H1 (cell line): ENCODE measurements around the gene ZFP90. TPM values are rescaled to one million over a fixed set of nuclear protein-coding genes. Genes with fewer than 3 reads are reported as not detected.

Experiments
- CTCF ChIA-PET: fragments of 300-600 bp; sonication (Branson Sonifier 250); formaldehyde crosslinking; loops from one replicate; lab custom pipeline; 2021; ENCODE audit not compliant: partially characterized antibody; lab: Charles Lee
- POLR2A ChIA-PET: fragments of 300-600 bp; sonication (Branson Sonifier 250); formaldehyde crosslinking; loops from one replicate; lab custom pipeline; 2021; ENCODE audit warnings: inconsistent platforms; ENCODE audit not compliant: partially characterized antibody; lab: Charles Lee
- DNase-seq, 2 experiments: peaks; one replicate each; pipeline versions ENCODE4 v3.0.0 to v3.0.0-alpha.2; 2010 to 2022; ENCODE audit warnings: low spot score in 2 of 2, low read depth in 1 of 2, mixed read lengths in 1 of 2
- FAIRE-seq: peaks from 2 replicates; lab custom pipeline; 2011; peaks lifted over from hg19 to GRCh38; lab: Jason Lieb, UNC
- H2AFZ ChIP-seq: 2 replicates; pipeline ENCODE4 v1.8.1; 2012; ENCODE audit warnings: low read length, inconsistent platforms
- H2AK5ac ChIP-seq: 2 replicates; pipeline ENCODE4 v1.6.1; 2013; ENCODE audit warnings: low read depth, low read length
- H2BK120ac ChIP-seq: replicated peaks from 2 replicates; pipeline ENCODE3; 2013; ENCODE audit warnings: low read depth, low read length, inconsistent platforms
- H2BK12ac ChIP-seq: 2 replicates; pipeline ENCODE4 v1.6.1; 2013; ENCODE audit warnings: low read depth, low read length
- H2BK15ac ChIP-seq: 2 replicates; pipeline ENCODE4 v1.6.1; 2013; ENCODE audit warnings: low read length
- H2BK20ac ChIP-seq: 2 replicates; pipeline ENCODE4 v1.6.1; 2013; ENCODE audit warnings: low read length
- H2BK5ac ChIP-seq: 2 replicates; pipeline ENCODE4 v1.6.1; 2013; ENCODE audit warnings: low read depth, low read length
- H3K14ac ChIP-seq: 2 replicates; pipeline ENCODE4 v1.6.1; 2013; ENCODE audit warnings: inconsistent platforms; ENCODE audit not compliant: insufficient read length
- H3K18ac ChIP-seq: 2 replicates; pipeline ENCODE4 v1.6.1; 2013; ENCODE audit warnings: low read length; ENCODE audit errors: extremely low read depth
- H3K23ac ChIP-seq: 2 replicates; pipeline ENCODE4 v1.6.1; 2013; ENCODE audit warnings: inconsistent platforms; ENCODE audit not compliant: insufficient read length
- H3K23me2 ChIP-seq: 2 replicates; pipeline ENCODE4 v1.6.1; 2013; ENCODE audit warnings: low read depth, low read length
- H3K27ac ChIP-seq: 2 replicates; pipeline ENCODE4 v1.6.1; 2011; ENCODE audit warnings: low read depth, low read length, inconsistent platforms
- H3K27me3 ChIP-seq, 4 experiments: replicated peaks in 1 of 4; 1 replicate in 1 of 4; 2 replicates in 3 of 4; pipeline versions ENCODE4 v1.6.1 to v1.8.1; 2011 to 2013; ENCODE audit warnings: low read length in 3 of 4, mild to moderate bottlenecking in 3 of 4, inconsistent platforms in 2 of 4, mixed read lengths in 2 of 4, moderate library complexity in 1 of 4; ENCODE audit not compliant: control insufficient read depth in 3 of 4, insufficient read depth in 3 of 4; ENCODE audit errors: extremely low read depth in 1 of 4
- H3K36me3 ChIP-seq, 4 experiments: 2 replicates each; pipeline versions ENCODE4 v1.6.1 to v1.8.1; 2011 to 2013; ENCODE audit warnings: mild to moderate bottlenecking in 4 of 4, low read length in 3 of 4, moderate library complexity in 2 of 4, control low read depth in 1 of 4, inconsistent platforms in 1 of 4; ENCODE audit not compliant: insufficient read depth in 4 of 4, control insufficient read depth in 2 of 4
- H3K4ac ChIP-seq: replicated peaks from 2 replicates; pipeline ENCODE3; 2013; ENCODE audit warnings: low read length, low read depth, mixed read lengths, inconsistent platforms; ENCODE audit not compliant: insufficient read length
- H3K4me1 ChIP-seq, 4 experiments: replicated peaks in 1 of 4; 1 replicate in 1 of 4; 2 replicates in 3 of 4; pipeline versions ENCODE4 v1.6.1 to v1.8.1; 2011 to 2013; ENCODE audit warnings: low read length in 3 of 4, inconsistent platforms in 2 of 4, mixed read lengths in 1 of 4; ENCODE audit not compliant: insufficient read depth in 4 of 4, control insufficient read depth in 3 of 4
- H3K4me2 ChIP-seq, 2 experiments: 2 replicates each; pipeline versions ENCODE4 v1.6.1 to v1.8.1; 2011 to 2013; ENCODE audit warnings: low read depth in 2 of 2, low read length in 2 of 2, control low read depth in 1 of 2, inconsistent platforms in 1 of 2, mild to moderate bottlenecking in 1 of 2; ENCODE audit not compliant: insufficient read depth in 1 of 2
- H3K4me3 ChIP-seq, 4 experiments: fragments of 200-600, 300-600 bp in 1 of 4; sonication (generic), shearing (Covaris generic), sonication (Bioruptor Twin) in 1 of 4; 2 replicates each; pipeline versions ENCODE4 v1.5.1 to v1.8.1; 2011 to 2016; ENCODE audit warnings: low read length in 4 of 4, low read depth in 3 of 4, control low read depth in 2 of 4, inconsistent platforms in 2 of 4, mild to moderate bottlenecking in 2 of 4, mixed read lengths in 1 of 4, moderate library complexity in 1 of 4; ENCODE audit not compliant: insufficient read depth in 2 of 4; ENCODE audit errors: extremely low read depth in 1 of 4
- H3K56ac ChIP-seq: replicated peaks from 2 replicates; pipeline ENCODE3; 2013; ENCODE audit warnings: low read depth, mild to moderate bottlenecking, mixed read lengths, low read length, inconsistent platforms; ENCODE audit not compliant: insufficient read length
- H3K79me1 ChIP-seq: 2 replicates; pipeline ENCODE4 v1.6.1; 2013; ENCODE audit warnings: low read depth, low read length, control low read depth
- H3K79me2 ChIP-seq, 2 experiments: 2 replicates each; pipeline versions ENCODE4 v1.6.1 to v1.8.1; 2012 to 2013; ENCODE audit warnings: low read length in 2 of 2, mild to moderate bottlenecking in 2 of 2, inconsistent platforms in 1 of 2; ENCODE audit not compliant: insufficient read depth in 2 of 2, control insufficient read depth in 1 of 2
- H3K9ac ChIP-seq, 4 experiments: replicated peaks in 1 of 4; 1 replicate in 1 of 4; 2 replicates in 3 of 4; pipeline versions ENCODE4 v1.6.1 to v1.8.1; 2011 to 2013; ENCODE audit warnings: low read depth in 3 of 4, low read length in 3 of 4, control low read depth in 2 of 4, mild to moderate bottlenecking in 2 of 4, moderate library complexity in 2 of 4, inconsistent platforms in 1 of 4; ENCODE audit errors: extremely low read depth in 1 of 4
- H3K9me3 ChIP-seq, 2 experiments: 2 replicates each; pipeline versions ENCODE4 v1.6.1 to v1.8.1; 2012 to 2013; ENCODE audit warnings: mild to moderate bottlenecking in 2 of 2, moderate library complexity in 2 of 2, control low read depth in 1 of 2, inconsistent platforms in 1 of 2, low read depth in 1 of 2, low read length in 1 of 2, mixed read lengths in 1 of 2; ENCODE audit not compliant: insufficient read depth in 2 of 2
- H4K20me1 ChIP-seq, 2 experiments: replicated peaks in 1 of 2; 2 replicates each; pipeline versions ENCODE3 to v1.8.1; 2011 to 2013; ENCODE audit warnings: inconsistent platforms in 2 of 2, low read length in 2 of 2, mild to moderate bottlenecking in 1 of 2; ENCODE audit not compliant: insufficient read depth in 2 of 2, control insufficient read depth in 1 of 2
- H4K5ac ChIP-seq: 2 replicates; pipeline ENCODE4 v1.6.1; 2013; ENCODE audit warnings: low read length, low read depth, mixed read lengths, inconsistent platforms; ENCODE audit not compliant: insufficient read length
- H4K8ac ChIP-seq: 2 replicates; pipeline ENCODE4 v1.8.0; 2013; ENCODE audit warnings: mild to moderate bottlenecking, moderate library complexity, low read length, inconsistent platforms; ENCODE audit not compliant: insufficient read depth; ENCODE audit errors: extremely low read depth
- H4K91ac ChIP-seq: replicated peaks from 2 replicates; pipeline ENCODE3; 2013; ENCODE audit warnings: low read length, mixed read lengths, inconsistent platforms; ENCODE audit not compliant: insufficient read length
- CBX8 ChIP-seq: fragments of 300-800, 300-1000 bp; sonication (generic); IDR thresholded peaks from 2 replicates; pipeline ENCODE4 v1.7.1; 2016; ENCODE audit warnings: low read depth, low read length, borderline replicate concordance
- CTBP2 ChIP-seq: IDR thresholded peaks from 2 replicates; pipeline ENCODE4 v1.7.0; 2011; ENCODE audit warnings: borderline replicate concordance, mild to moderate bottlenecking, moderate library complexity, mixed read lengths, low read length; ENCODE audit not compliant: insufficient read depth, insufficient read length
- EP300 ChIP-seq, 2 experiments: IDR thresholded peaks; 1 replicate in 1 of 2; 2 replicates in 1 of 2; pipeline ENCODE4 v1.6.1; 2011 to 2012; ENCODE audit warnings: low read depth in 2 of 2, low read length in 2 of 2, mild to moderate bottlenecking in 2 of 2, borderline replicate concordance in 1 of 2, inconsistent platforms in 1 of 2, moderate library complexity in 1 of 2
- HDAC2 ChIP-seq, 2 experiments: fragments of 300-600 bp in 1 of 2; sonication (generic) in 1 of 2; IDR thresholded peaks; 2 replicates each; pipeline ENCODE4 v1.6.1; 2011 to 2012; ENCODE audit warnings: low read depth in 2 of 2, low read length in 2 of 2, mild to moderate bottlenecking in 2 of 2, moderate library complexity in 2 of 2, borderline replicate concordance in 1 of 2, inconsistent platforms in 1 of 2
- KDM4A ChIP-seq: IDR thresholded peaks from one replicate; pipeline ENCODE4 v1.7.1; 2012; ENCODE audit warnings: low read depth, mild to moderate bottlenecking, moderate library complexity, low read length, inconsistent platforms; ENCODE audit not compliant: severe bottlenecking
- NANOG ChIP-seq: IDR thresholded peaks from 2 replicates; pipeline ENCODE4 v1.6.1; 2011; ENCODE audit warnings: low read length, low read depth, mild to moderate bottlenecking, inconsistent platforms; ENCODE audit not compliant: insufficient read depth, poor library complexity, severe bottlenecking
- RBBP5 ChIP-seq: IDR thresholded peaks from 2 replicates; pipeline ENCODE4 v1.7.1; 2012; ENCODE audit warnings: low read depth, mild to moderate bottlenecking, inconsistent platforms, low read length, moderate library complexity, borderline replicate concordance
- TEAD4 ChIP-seq: IDR thresholded peaks from 2 replicates; pipeline ENCODE4 v1.6.1; 2012; ENCODE audit warnings: low read depth, low read length, inconsistent platforms, mixed read lengths
- WGBS, 2 experiments: shearing (Covaris generic) in 1 of 2; methylation state at CpG; one replicate each; pipeline versions ENCODE4 v1.1.6 to v1.1.7; 2013 to 2015; ENCODE audit warnings: low lambda C conversion rate in 2 of 2, mixed read lengths in 2 of 2, inconsistent platforms in 1 of 2, low coverage in 1 of 2, missing lambda C conversion rate in 1 of 2; ENCODE audit not compliant: insufficient replicate concordance in 2 of 2, insufficient coverage in 1 of 2, insufficient read length in 1 of 2; ENCODE audit errors: extremely low coverage in 1 of 2, missing lambda C conversion rate in 1 of 2; 5-methylcytosine and 5-hydroxymethylcytosine counted together
- polyA plus RNA-seq, 7 experiments: library from polyadenylated mRNA; depleted of rRNA in 3 of 7; stranded (reverse) in 5 of 7; unstranded in 2 of 7; fragments of >200 nt in 5 of 7; fragments of 200-250 nt in 2 of 7; gene quantifications; 1 replicate in 5 of 7; 2 replicates in 1 of 7; 4 replicates in 1 of 7; pipeline versions ENCODE4 v1.2.1 to v1.2.3, GENCODE V29; 2011 to 2013; ENCODE audit warnings: missing spikeins in 2 of 7, mixed read lengths in 2 of 7
- total RNA-seq: library from RNA; stranded (reverse); fragmentation: NEBNext Ultra II Directional; extraction: Animal tissue kit (Norgen Biotek cat#: 25700); gene quantifications from 2 replicates; pipeline ENCODE4 v1.2.1, GENCODE V29; 2021

ZFP90 gene
- total and polyA plus RNA-seq, 2 of the 8 experiments (the other 6 are each of a cell fraction or from before 2014, with no cell fraction given): 10.3 to 19.1 TPM

- Histone ChIP-seq H2BK120ac (no peak overlapping the region), H2BK5ac (no peak overlapping the region), H3K79me2 (no peaks in the 10 kb centered on the region), H2BK12ac (no peak overlapping the region), H3K27me3 (no peaks in the 10 kb centered on the region), H3K23me2 (no peaks in the 10 kb centered on the region), H3K9me3 (peaks cover 16 to 31% of the 10 kb centered on the region in 2 experiments), H3K9ac (no peak overlapping the region), H4K8ac (no peak overlapping the region), H3K14ac (no peak overlapping the region), H3K56ac (no peak overlapping the region), H3K4me1 (no peaks in the 10 kb centered on the region), H4K5ac (no peak overlapping the region), H3K36me3 (peaks cover 0 to 4% (median 0%) of the 10 kb centered on the region in 4 experiments; a peak in 1 of 8 replicates), H2BK15ac (no peak overlapping the region), H3K23ac (no peak overlapping the region), H3K4me3 (no peak overlapping the region), H4K20me1 (no peaks in the 10 kb centered on the region), H4K91ac (no peak overlapping the region), H2BK20ac (no peak overlapping the region), H3K27ac (no peak overlapping the region), H3K79me1 (no peaks in the 10 kb centered on the region; the same call in 1 of the 2 replicates), H2AFZ (no peak overlapping the region), H3K4ac (no peak overlapping the region), H3K18ac (no peak overlapping the region), H2AK5ac (no peak overlapping the region), H3K4me2 (no peak overlapping the region)
- 96% methylated on average over 3 of the region's 3 CpGs; no CpG with 5 or more reads in 1 of the 2 experiments for WGBS, 2 experiments
- no peak for DNase-seq
- ChIA-PET POLR2A (interaction anchor here (0.7 kb wide), 1 partner anchor 28 kb away, joined by 3 read pairs; no protein-coding TSS in a partner anchor), CTCF (interaction anchor here (0.6 to 2.3 kb wide), 3 partner anchors 10 to 16 kb away, joined by 3 to 12 read pairs (median 3); no protein-coding TSS in a partner anchor)
- no peak for TF ChIP-seq CBX8
- no peak for TF ChIP-seq EP300 (IDR thresholded peaks at IDR 0.05; ENCODE audit: borderline replicate concordance in 1 of 2, low read depth in 2 of 2, low read length in 2 of 2)
- TF ChIP-seq TEAD4: no peak
- TF ChIP-seq NANOG: no peak
- no peak for TF ChIP-seq KDM4A
- no peak for TF ChIP-seq HDAC2 (IDR thresholded peaks at IDR 0.05; ENCODE audit: borderline replicate concordance in 1 of 2, low read depth in 2 of 2, low read length in 2 of 2)
- TF ChIP-seq RBBP5: no peak
- no peak for TF ChIP-seq CTBP2
- no peak for FAIRE-seq
Measured at GRCh38 chr16:68575082-68575481, 36.0 kb downstream of the ZFP90 start.
